Measurements from ENCODE around the gene NUP62.

GRCh38 chr19:49976496-49976895, 47.2 kb upstream of the NUP62 start:
- TF ChIP-seq POLR2A (IDR thresholded peaks at IDR 0.05; ENCODE audit: low read length) (no peak), GATA1 (IDR thresholded peaks at IDR 0.05; ENCODE audit: low read depth, low read length) (no peak)
